MCF 10A (cell line): ENCODE measurements around the gene CENPE. TPM values are rescaled to one million over a fixed set of nuclear protein-coding genes. Genes with fewer than 3 reads are reported as not detected.
A peak's percentile ranks its signal among the peaks of the same experiment; 100 is the strongest.

Experiments
- BruUV-seq: library from RNA; stranded (reverse); fragments of 400-500 nt; replicated peaks from 2 replicates; lab custom pipeline; 2021; lab: Mats Ljungman, UMichigan
- CTCF ChIA-PET: fragments of 300-600 bp; sonication (Branson Sonifier 250); formaldehyde crosslinking; extraction: SDS; loops from one replicate; lab custom pipeline; 2021; ENCODE audit warnings: antibody characterized with exemption, inconsistent platforms; lab: Yijun Ruan, JAX
- POLR2A ChIA-PET: fragments of 300-600, 350-650 bp; sonication (Branson Sonifier 250); formaldehyde crosslinking; extraction: SDS; loops from one replicate; lab custom pipeline; 2020; ENCODE audit warnings: antibody characterized with exemption, inconsistent platforms; lab: Yijun Ruan, JAX
- DNase-seq: peaks from one replicate; pipeline ENCODE4 v3.0.0-alpha.2; 2018; ENCODE audit not compliant: unreplicated experiment
- H3K27ac Mint-ChIP-seq: one replicate; pipeline ENCODE4 v1.8.0; 2022; ENCODE audit warnings: mild to moderate bottlenecking, low read depth, mixed read lengths; ENCODE audit not compliant: unreplicated experiment
- H3K27me3 Mint-ChIP-seq: one replicate; pipeline ENCODE4 v1.8.0; 2022; ENCODE audit warnings: mixed read lengths; ENCODE audit not compliant: insufficient read depth, unreplicated experiment
- H3K36me3 Mint-ChIP-seq: one replicate; pipeline ENCODE4 v1.8.0; 2022; ENCODE audit warnings: mild to moderate bottlenecking, moderate library complexity, mixed read lengths; ENCODE audit not compliant: insufficient read depth, unreplicated experiment
- H3K4me1 Mint-ChIP-seq: one replicate; pipeline ENCODE4 v1.8.0; 2022; ENCODE audit warnings: mixed read lengths; ENCODE audit not compliant: insufficient read depth, unreplicated experiment
- H3K4me3 Mint-ChIP-seq: one replicate; pipeline ENCODE4 v1.8.0; 2022; ENCODE audit warnings: mild to moderate bottlenecking, moderate library complexity, mixed read lengths; ENCODE audit not compliant: unreplicated experiment
- H3K9me3 Mint-ChIP-seq: one replicate; pipeline ENCODE4 v1.8.0; 2022; ENCODE audit warnings: mixed read lengths; ENCODE audit not compliant: unreplicated experiment
- intact Hi-C: fragments of 100-400 bp; cut with micrococcal nuclease; formaldehyde crosslinking; loops from 2 replicates; pipeline ENCODE4 v1.14.1; 2022
- total RNA-seq: library from RNA; stranded (reverse); gene quantifications from 2 replicates; pipeline ENCODE4 v1.2.3, GENCODE V29; 2022
- TF ChIP-seq, protein P1 (sequence below): fragments of 200-600 bp; IDR thresholded peaks from one replicate; pipeline ENCODE4 v1.8.0; 2022; ENCODE audit warnings: antibody characterized with exemption, mild to moderate bottlenecking; ENCODE audit not compliant: unreplicated experiment

The CENPE gene
- total RNA-seq, 1 experiment from 2014 or later, result 32.4 TPM

DNA sequence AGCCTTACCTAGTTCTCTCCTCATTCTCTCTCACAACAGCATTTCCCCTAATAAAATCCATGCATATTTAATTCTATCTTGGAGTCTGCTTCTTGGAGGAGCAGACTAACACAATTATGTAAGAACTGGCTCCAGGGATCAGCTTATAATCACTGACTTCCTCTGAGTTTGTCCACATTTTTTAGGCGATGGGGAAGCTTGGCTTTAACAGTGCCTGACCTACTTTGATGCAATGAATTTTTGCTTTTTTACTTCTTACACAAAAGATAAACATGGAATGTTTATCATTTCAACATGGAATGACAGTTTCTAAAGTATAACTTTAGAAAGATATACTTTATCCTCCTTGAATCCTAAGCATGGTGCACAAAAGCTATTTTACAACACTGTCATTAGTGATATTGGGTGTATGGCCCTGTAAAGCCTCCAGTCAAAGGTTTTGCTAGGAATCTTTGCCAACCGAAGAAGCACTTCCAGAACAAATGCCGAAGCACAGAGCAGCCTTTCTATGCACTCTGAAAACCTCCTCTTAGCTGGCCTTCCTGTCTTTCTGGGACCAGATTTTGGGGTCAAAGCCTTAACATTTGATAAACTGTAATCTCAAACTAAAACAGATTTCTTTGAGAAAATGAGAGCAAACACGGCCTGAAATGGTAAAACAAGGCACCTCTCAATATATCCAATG lies 99.2 kb downstream of the CENPE start:
- Mint-ChIP-seq H3K4me1 (peaks cover 16% of the 10 kb centered on the region), H3K9me3 (no peaks in the 10 kb centered on the region), H3K36me3 (peaks cover 6% of the 10 kb centered on the region), H3K27me3 (no peaks in the 10 kb centered on the region), H3K27ac (peak overlapping the region; percentile 90), H3K4me3 (peak overlapping the region; percentile 88)
- ChIA-PET POLR2A (interaction anchor here (0.6 to 3.6 kb wide), 17 partner anchors 11 to 668 kb away, joined by 3 to 20 read pairs (median 3); partner anchors contain the start of genes CISD2, MANBA, SLC9B1 and SLC9B2), CTCF (interaction anchor here (0.5 to 5.0 kb wide), 22 partner anchors 9 to 799 kb away, joined by 3 to 57 read pairs (median 4); no protein-coding TSS in a partner anchor)
- intact Hi-C loops, result loop anchor here (2.0 to 5.0 kb wide), 2 partner anchors 478 to 752 kb away; partner anchors contain the start of gene SLC39A8
- TF ChIP-seq, protein P1, sequence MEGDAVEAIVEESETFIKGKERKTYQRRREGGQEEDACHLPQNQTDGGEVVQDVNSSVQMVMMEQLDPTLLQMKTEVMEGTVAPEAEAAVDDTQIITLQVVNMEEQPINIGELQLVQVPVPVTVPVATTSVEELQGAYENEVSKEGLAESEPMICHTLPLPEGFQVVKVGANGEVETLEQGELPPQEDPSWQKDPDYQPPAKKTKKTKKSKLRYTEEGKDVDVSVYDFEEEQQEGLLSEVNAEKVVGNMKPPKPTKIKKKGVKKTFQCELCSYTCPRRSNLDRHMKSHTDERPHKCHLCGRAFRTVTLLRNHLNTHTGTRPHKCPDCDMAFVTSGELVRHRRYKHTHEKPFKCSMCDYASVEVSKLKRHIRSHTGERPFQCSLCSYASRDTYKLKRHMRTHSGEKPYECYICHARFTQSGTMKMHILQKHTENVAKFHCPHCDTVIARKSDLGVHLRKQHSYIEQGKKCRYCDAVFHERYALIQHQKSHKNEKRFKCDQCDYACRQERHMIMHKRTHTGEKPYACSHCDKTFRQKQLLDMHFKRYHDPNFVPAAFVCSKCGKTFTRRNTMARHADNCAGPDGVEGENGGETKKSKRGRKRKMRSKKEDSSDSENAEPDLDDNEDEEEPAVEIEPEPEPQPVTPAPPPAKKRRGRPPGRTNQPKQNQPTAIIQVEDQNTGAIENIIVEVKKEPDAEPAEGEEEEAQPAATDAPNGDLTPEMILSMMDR, result no peak
- no peak for DNase-seq
- BruUV-seq, result no TSS peak

GRCh38 chr4:103098341-103098740 lies 99.8 kb downstream of the CENPE start:
- ChIA-PET POLR2A (interaction anchor here (0.6 to 3.6 kb wide), 11 partner anchors 11 to 660 kb away, joined by 3 to 20 read pairs (median 3); partner anchors contain the start of genes SLC9B1, SLC9B2 and UBE2D3), CTCF (interaction anchor here (0.5 to 5.0 kb wide), 9 partner anchors 8 to 798 kb away, joined by 3 to 57 read pairs (median 5); no protein-coding TSS in a partner anchor)
- TF ChIP-seq, protein P1, result no peak
- no peak for DNase-seq
- intact Hi-C loops, result loop anchor here (2.0 to 5.0 kb wide), 2 partner anchors 478 to 751 kb away; partner anchors contain the start of gene SLC39A8
- BruUV-seq, result no TSS peak
- Mint-ChIP-seq H3K27ac (no peak overlapping the region), H3K36me3 (peaks cover 5% of the 10 kb centered on the region), H3K9me3 (no peaks in the 10 kb centered on the region), H3K4me3 (peak overlapping the region; percentile 88), H3K4me1 (peaks cover 16% of the 10 kb centered on the region), H3K27me3 (no peaks in the 10 kb centered on the region)

DNA sequence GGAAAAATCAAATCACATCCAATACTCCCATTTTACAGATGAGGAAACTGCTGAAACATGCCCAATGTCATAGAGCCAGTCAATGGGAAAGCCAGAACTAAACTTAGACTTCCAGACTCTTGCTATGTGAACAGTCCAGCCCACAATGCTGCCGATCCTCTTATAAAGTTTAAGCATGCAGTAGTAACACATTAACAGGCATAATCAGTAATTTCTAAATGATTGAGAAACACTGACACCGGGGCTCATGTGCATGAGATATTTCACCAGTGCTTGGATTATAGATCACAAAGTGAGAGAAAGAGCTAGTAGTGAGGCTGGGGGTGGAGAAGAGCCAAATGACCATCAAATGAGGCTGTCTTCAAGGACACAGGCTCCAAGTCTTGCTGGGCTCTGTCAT lies 101.0 kb downstream of the CENPE start:
- Mint-ChIP-seq H3K4me3 (no peak overlapping the region), H3K27ac (no peak overlapping the region), H3K27me3 (no peaks in the 10 kb centered on the region), H3K36me3 (peaks cover 5% of the 10 kb centered on the region), H3K4me1 (peaks cover 23% of the 10 kb centered on the region), H3K9me3 (no peaks in the 10 kb centered on the region)
- intact Hi-C loops, result loop anchor here (5.0 kb wide), 1 partner anchor 750 kb away; the partner anchor contains the start of gene SLC39A8
- DNase-seq, result no peak
- CTCF ChIA-PET, result interaction anchor here (0.6 to 5.0 kb wide), 4 partner anchors 50 to 477 kb away, joined by 3 to 27 read pairs (median 5); partner anchors contain the start of gene CISD2
- POLR2A ChIA-PET, result interaction anchor here (0.6 to 0.7 kb wide), 2 partner anchors 82 to 1947 kb away, joined by 3 read pairs; no protein-coding TSS in a partner anchor
- TF ChIP-seq, protein P1, result no peak
- no TSS peak for BruUV-seq

DNA sequence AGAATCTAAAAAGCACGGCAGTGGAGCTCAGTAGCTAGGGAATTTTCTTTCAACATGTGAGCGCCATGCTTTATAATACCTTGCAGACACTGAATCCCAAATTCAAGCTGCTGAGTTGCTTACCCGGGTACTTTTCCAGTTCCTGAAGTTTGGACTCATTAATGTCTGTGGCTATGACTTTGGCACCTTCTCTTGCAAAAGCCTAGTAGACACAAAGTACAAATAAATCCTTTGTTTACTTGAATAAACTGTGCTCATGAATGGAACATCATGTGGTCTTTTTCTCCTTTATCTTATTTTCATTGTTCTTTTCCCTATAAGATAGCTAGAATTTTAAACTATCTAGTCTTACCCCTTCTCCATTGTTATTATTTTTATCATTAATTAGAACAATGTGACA lies 103.1 kb downstream of the CENPE start:
- Mint-ChIP-seq H3K4me1 (peaks cover 28% of the 10 kb centered on the region), H3K27me3 (no peaks in the 10 kb centered on the region), H3K27ac (no peak overlapping the region), H3K4me3 (no peak overlapping the region), H3K9me3 (no peaks in the 10 kb centered on the region), H3K36me3 (peaks cover 19% of the 10 kb centered on the region)
- TF ChIP-seq, protein P1, result no peak
- intact Hi-C loops, result loop anchor here (5.0 kb wide), 1 partner anchor 748 kb away; the partner anchor contains the start of gene SLC39A8
- POLR2A ChIA-PET, result interaction anchor here (0.7 to 3.9 kb wide), 7 partner anchors 15 to 474 kb away, joined by 3 to 18 read pairs (median 4); partner anchors contain the start of genes CISD2, SLC9B2 and UBE2D3
- no TSS peak for BruUV-seq
- DNase-seq, result no peak
- CTCF ChIA-PET, result interaction anchor here (0.5 to 5.0 kb wide), 10 partner anchors 13 to 798 kb away, joined by 3 to 27 read pairs (median 3); no protein-coding TSS in a partner anchor
